ENCODE data around the gene GMDS. TPM values are rescaled to one million over a fixed set of nuclear protein-coding genes. Genes with fewer than 3 reads are reported as not detected.

GMDS gene
- total RNA-seq, 3 donors from 2014 or later (not counting 1 experiment from before 2014, with no cell fraction given), result 23.6 to 31.0 (median 26.4) TPM

DNA sequence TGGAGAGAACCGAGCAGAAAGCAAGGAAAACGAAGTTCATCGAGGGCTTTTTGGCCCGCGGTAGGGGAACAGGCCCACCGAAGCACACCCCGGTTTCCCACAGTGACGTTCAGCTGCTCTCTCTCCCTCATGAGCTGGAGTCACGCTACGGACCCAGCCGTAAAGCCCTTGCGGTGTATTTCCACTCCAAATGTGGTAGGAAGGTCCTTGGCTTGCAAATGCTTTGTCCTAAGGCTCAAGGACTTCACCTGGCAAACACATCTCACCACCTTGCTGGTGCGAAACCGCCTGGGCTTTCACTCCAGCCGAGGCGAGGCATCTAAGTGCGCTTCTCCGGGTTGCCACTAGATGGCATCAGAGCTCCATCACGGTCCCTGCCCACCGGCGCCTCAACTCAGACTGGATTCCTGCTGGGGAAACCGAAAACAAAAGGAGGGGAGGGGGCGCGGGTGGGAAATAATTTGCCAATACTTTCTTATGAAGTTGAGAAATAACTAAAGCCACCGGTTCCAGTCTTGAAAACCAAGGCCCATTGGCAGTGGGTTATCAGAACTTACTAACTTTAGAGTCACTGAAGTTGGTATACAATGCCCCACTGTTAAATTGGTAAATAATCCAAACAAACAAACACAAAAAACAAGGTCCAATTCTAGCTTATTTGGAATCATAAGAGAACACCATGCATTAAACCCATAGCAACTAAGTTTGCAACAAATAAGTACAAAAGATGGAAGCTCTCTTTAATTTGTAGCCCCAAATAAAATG lies 649.1 kb downstream of the GMDS start:
- Histone ChIP-seq H3K9me3 (ENCODE audit: control insufficient read depth, insufficient read depth, low read length) (no peaks in the 10 kb centered on the region), H3K27me3 (ENCODE audit: control insufficient read depth, insufficient read depth, low read length) (peaks cover 7% of the 10 kb centered on the region), H3K27ac (ENCODE audit: low read length) (no peak overlapping the region), H3K4me1 (ENCODE audit: control insufficient read depth, insufficient read depth, low read length) (peaks cover 11% of the 10 kb centered on the region), H3K36me3 (ENCODE audit: control insufficient read depth, insufficient read depth, low read length) (no peaks in the 10 kb centered on the region), H3K4me3 (ENCODE audit: low read length) (no peak overlapping the region)
- intact Hi-C loops (cut with micrococcal nuclease), result loop anchor here (1.0 to 5.0 kb wide), 6 partner anchors 509 to 1153 kb away; no protein-coding TSS in a partner anchor
- peak; percentile 80 to 96 (median 96) for ATAC-seq
- TF ChIP-seq, protein P1, sequence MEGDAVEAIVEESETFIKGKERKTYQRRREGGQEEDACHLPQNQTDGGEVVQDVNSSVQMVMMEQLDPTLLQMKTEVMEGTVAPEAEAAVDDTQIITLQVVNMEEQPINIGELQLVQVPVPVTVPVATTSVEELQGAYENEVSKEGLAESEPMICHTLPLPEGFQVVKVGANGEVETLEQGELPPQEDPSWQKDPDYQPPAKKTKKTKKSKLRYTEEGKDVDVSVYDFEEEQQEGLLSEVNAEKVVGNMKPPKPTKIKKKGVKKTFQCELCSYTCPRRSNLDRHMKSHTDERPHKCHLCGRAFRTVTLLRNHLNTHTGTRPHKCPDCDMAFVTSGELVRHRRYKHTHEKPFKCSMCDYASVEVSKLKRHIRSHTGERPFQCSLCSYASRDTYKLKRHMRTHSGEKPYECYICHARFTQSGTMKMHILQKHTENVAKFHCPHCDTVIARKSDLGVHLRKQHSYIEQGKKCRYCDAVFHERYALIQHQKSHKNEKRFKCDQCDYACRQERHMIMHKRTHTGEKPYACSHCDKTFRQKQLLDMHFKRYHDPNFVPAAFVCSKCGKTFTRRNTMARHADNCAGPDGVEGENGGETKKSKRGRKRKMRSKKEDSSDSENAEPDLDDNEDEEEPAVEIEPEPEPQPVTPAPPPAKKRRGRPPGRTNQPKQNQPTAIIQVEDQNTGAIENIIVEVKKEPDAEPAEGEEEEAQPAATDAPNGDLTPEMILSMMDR (IDR thresholded peaks at IDR 0.05), result peak; percentile 86
- H3K9me3 Mint-ChIP-seq, result no peaks in the 10 kb centered on the region
- peak; percentile 65 to 84 for DNase-seq
- WGBS (ENCODE audit: insufficient coverage), result 19% methylated on average over 25 of the region's 25 CpGs
- no peak overlapping the region for H3K27ac Mint-ChIP-seq
- peaks cover 4 to 5% of the 10 kb centered on the region in 2 donors for H3K4me1 Mint-ChIP-seq
- H3K4me3 Mint-ChIP-seq, result no peak overlapping the region
- no peaks in the 10 kb centered on the region for H3K36me3 Mint-ChIP-seq
- peaks cover 69 to 78% of the 10 kb centered on the region in 2 donors for H3K27me3 Mint-ChIP-seq (ENCODE audit: low read depth in 2 of 2)

DNA sequence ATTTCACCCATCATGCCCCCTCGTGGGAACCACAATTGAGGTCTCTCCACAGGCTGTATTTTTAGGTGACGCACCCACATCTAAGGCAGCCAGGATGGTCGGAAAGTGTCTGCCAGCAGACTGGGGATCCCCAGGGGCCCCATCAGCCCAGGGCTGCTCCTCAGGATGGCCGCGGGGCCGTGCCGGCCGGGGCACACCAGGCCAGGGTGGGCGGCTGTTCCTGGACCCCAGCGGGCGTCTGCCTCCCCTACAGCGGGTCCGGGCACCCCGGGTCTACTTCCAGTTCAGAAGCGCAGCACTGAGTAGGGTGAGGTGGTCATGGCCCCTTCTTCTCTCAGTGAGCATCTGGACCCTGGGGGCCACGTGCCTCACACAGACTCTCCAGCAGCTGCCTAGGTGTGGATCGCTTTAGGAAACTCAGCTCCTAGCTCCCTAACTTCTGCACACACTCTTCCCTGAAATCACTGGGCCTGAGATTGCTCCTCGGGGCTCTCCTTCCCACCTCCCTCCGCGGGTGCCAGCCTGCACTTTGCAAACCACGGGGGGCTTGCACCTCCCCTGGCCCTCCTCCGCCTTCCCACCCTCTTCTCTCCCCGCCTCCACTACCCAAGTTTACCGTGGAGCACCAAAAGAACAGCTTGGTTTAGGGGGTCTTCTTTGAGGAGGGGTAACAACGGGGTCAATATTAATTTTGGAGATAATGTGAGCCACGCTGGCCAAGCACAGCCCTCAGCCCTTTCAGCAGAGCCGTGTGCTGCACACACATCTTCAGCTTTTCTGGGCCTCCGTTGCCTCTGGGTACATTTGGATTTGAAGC lies 649.9 kb downstream of the GMDS start:
- H3K27me3 Mint-ChIP-seq (ENCODE audit: low read depth in 2 of 2), result peaks cover 61 to 70% of the 10 kb centered on the region in 2 donors
- peaks cover 11% of the 10 kb centered on the region for H3K4me1 ChIP-seq (ENCODE audit: control insufficient read depth, insufficient read depth, low read length)
- no peaks in the 10 kb centered on the region for H3K9me3 ChIP-seq (ENCODE audit: control insufficient read depth, insufficient read depth, low read length)
- H3K4me3 ChIP-seq (ENCODE audit: low read length), result no peak overlapping the region
- H3K36me3 Mint-ChIP-seq, result no peaks in the 10 kb centered on the region
- intact Hi-C loops (cut with micrococcal nuclease), result loop anchor here (1.0 to 5.0 kb wide), 6 partner anchors 509 to 1154 kb away; no protein-coding TSS in a partner anchor
- H3K27ac Mint-ChIP-seq, result no peak overlapping the region
- H3K4me3 Mint-ChIP-seq, result no peak overlapping the region
- DNase-seq, result no peak
- TF ChIP-seq, protein P1 (IDR thresholded peaks at IDR 0.05), result no peak
- H3K27ac ChIP-seq (ENCODE audit: low read length), result no peak overlapping the region
- peaks cover 4 to 5% of the 10 kb centered on the region in 2 donors for H3K4me1 Mint-ChIP-seq
- H3K27me3 ChIP-seq (ENCODE audit: control insufficient read depth, insufficient read depth, low read length), result peaks cover 1% of the 10 kb centered on the region
- H3K9me3 Mint-ChIP-seq, result no peaks in the 10 kb centered on the region
- WGBS (ENCODE audit: insufficient coverage), result 64% methylated on average over 25 of the region's 28 CpGs
- ATAC-seq, result peak in 2 of 3 donors; percentile 37 to 42
- no peaks in the 10 kb centered on the region for H3K36me3 ChIP-seq (ENCODE audit: control insufficient read depth, insufficient read depth, low read length)

DNA sequence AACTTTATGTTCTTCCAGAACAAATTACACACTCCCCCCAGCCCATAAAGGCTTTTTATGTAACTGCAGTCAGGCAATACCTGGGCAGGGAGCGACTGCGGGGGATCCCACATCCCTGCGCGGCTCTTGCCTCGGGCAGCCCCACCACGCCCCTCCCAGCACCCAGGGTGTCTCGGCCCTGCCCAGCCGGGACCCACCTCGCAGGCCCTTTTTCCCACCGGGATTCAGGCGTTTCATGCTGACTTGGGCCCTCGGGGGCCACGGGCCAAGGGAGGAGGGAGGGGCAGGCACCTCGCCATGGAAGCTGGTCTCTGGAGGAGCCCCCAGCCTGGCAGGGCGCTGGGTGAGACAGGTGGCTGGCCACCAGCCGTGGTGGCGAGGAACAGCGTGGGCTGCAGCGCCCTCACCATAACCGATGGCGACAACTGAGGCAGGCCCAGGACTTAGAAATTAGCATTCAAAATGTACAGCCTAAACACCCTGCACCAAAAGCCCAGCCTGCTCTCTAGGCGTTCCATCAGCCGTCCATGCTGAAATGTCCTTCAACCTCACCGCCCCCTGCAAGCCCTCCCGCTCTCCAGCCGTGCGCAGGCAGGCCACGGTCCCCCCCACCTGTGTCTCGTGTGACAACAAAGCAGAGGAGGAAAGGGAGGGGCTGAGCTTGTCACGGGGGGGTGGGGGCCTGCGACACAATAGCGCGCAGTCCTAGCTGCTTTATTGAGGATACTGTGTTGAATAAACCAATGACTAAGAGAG lies 650.8 kb downstream of the GMDS start:
- no peaks in the 10 kb centered on the region for H3K36me3 Mint-ChIP-seq
- no peak overlapping the region for H3K4me3 Mint-ChIP-seq
- peaks cover 4 to 5% of the 10 kb centered on the region in 2 donors for H3K4me1 Mint-ChIP-seq
- intact Hi-C loops (cut with micrococcal nuclease), result loop anchor here (5.0 kb wide), 1 partner anchor 853 kb away; no protein-coding TSS in a partner anchor
- Histone ChIP-seq H3K36me3 (ENCODE audit: control insufficient read depth, insufficient read depth, low read length) (no peaks in the 10 kb centered on the region), H3K4me3 (ENCODE audit: low read length) (no peak overlapping the region), H3K9me3 (ENCODE audit: control insufficient read depth, insufficient read depth, low read length) (no peaks in the 10 kb centered on the region), H3K4me1 (ENCODE audit: control insufficient read depth, insufficient read depth, low read length) (peaks cover 11% of the 10 kb centered on the region), H3K27me3 (ENCODE audit: control insufficient read depth, insufficient read depth, low read length) (no peaks in the 10 kb centered on the region), H3K27ac (ENCODE audit: low read length) (no peak overlapping the region)
- peaks cover 53 to 68% of the 10 kb centered on the region in 2 donors for H3K27me3 Mint-ChIP-seq (ENCODE audit: low read depth in 2 of 2)
- no peak overlapping the region for H3K27ac Mint-ChIP-seq
- ATAC-seq (no peak), DNase-seq (no peak)
- no peaks in the 10 kb centered on the region for H3K9me3 Mint-ChIP-seq
- 79% methylated on average over 33 of the region's 33 CpGs for WGBS (ENCODE audit: insufficient coverage)
- TF ChIP-seq, protein P1 (IDR thresholded peaks at IDR 0.05), result no peak
